ENCODE data around the gene MPO.

The MPO gene

GRCh38 chr17:58276423-58276822 is 4.3 kb downstream of the MPO start:
- no peak overlapping the region for H3K4me3 ChIP-seq (ENCODE audit: low read depth, low read length)
- TF ChIP-seq CTCF (IDR thresholded peaks at IDR 0.05; ENCODE audit: low read depth, low read length), result no peak

- no peak overlapping the region for H3K4me3 ChIP-seq (ENCODE audit: low read depth, low read length)
- TF ChIP-seq CTCF (IDR thresholded peaks at IDR 0.05; ENCODE audit: low read depth, low read length), result no peak
Observed at GRCh38 chr17:58275417-58275816, 5.3 kb downstream of the MPO start.

GRCh38 chr17:58273453-58274104 is 7.2 kb downstream of the MPO start:
- no peak for TF ChIP-seq CTCF (IDR thresholded peaks at IDR 0.05; ENCODE audit: low read depth, low read length)
- no peak overlapping the region for H3K4me3 ChIP-seq (ENCODE audit: low read depth, low read length)

- no peak overlapping the region for H3K4me3 ChIP-seq (ENCODE audit: low read depth, low read length)
- TF ChIP-seq CTCF (IDR thresholded peaks at IDR 0.05; ENCODE audit: low read depth, low read length), result no peak
Observed at GRCh38 chr17:58272367-58273280, 8.1 kb downstream of the MPO start.

- TF ChIP-seq CTCF (IDR thresholded peaks at IDR 0.05; ENCODE audit: low read depth, low read length), result no peak
- H3K4me3 ChIP-seq (ENCODE audit: low read depth, low read length), result no peak overlapping the region
Observed at GRCh38 chr17:58271216-58271931, 9.4 kb downstream of the MPO start.

- TF ChIP-seq CTCF (IDR thresholded peaks at IDR 0.05; ENCODE audit: low read depth, low read length), result no peak
- no peak overlapping the region for H3K4me3 ChIP-seq (ENCODE audit: low read depth, low read length)
Observed at GRCh38 chr17:58270476-58271215, 10.1 kb downstream of the MPO start.

All from WI38 (cell line).